Pulmonary artery endothelial cell (primary cell): ENCODE measurements around the gene PDZD2. TPM values are rescaled to one million over a fixed set of nuclear protein-coding genes. Genes with fewer than 3 reads are reported as not detected.

Source experiments
- DNase-seq: peaks from one replicate; pipeline ENCODE4 v3.0.0-alpha.2; 2011; ENCODE audit warnings: low read depth, low spot score
- total RNA-seq: library from RNA; depleted of rRNA; stranded (reverse); fragments of >200 nt; gene quantifications from 2 replicates; pipeline ENCODE4 v1.2.3, GENCODE V29; 2014

The PDZD2 gene
- total RNA-seq, 1 donor from 2014 or later: 1.6 TPM

DNA sequence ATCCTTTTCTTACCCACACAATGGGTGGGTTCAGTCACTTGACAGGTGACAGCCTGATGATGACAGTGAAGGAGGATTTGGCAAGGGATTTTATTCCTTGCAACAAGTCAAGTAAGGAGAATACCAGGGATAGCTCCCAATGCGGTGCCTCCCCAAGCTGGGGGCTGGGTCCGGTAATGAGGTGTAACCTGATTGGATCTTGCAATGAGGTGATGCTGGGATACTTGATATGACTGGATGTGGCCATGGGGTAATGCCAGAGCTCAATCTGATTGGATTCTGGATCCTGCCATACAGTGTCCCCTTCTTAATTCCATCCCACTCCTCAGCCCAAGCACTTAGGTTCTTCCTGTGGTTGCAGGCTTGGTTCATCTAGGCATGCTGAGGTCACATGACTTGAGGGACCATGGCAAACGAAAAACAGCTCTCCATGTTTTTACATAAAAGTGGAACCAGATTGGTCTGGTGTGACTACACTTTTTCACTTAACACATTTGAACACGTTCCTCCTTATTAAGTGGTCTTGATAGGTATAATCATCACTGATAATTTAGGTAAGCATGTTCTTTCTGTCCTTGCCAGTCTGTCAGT, 181.1 kb downstream of the PDZD2 start:
- DNase-seq: no peak

DNA sequence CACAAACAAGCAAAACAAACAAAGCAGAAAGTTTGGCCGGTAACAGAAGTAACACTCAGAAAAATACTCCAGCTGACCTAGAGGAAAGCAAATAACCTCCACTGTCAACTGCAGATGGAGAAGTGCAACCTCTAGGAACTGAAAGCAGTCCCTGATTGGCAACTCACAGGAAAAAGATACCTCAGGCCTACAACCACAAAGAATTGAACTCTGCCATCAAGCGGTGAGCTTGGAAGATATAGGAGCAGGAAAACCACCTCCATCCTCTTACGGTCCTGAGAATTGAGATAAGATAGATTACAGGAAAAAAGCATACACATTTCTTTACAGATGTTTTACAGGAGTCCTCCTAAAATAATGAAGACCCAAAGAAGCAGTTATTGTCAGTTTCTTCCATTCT, 184.5 kb downstream of the PDZD2 start:
- DNase-seq: no peak

DNA sequence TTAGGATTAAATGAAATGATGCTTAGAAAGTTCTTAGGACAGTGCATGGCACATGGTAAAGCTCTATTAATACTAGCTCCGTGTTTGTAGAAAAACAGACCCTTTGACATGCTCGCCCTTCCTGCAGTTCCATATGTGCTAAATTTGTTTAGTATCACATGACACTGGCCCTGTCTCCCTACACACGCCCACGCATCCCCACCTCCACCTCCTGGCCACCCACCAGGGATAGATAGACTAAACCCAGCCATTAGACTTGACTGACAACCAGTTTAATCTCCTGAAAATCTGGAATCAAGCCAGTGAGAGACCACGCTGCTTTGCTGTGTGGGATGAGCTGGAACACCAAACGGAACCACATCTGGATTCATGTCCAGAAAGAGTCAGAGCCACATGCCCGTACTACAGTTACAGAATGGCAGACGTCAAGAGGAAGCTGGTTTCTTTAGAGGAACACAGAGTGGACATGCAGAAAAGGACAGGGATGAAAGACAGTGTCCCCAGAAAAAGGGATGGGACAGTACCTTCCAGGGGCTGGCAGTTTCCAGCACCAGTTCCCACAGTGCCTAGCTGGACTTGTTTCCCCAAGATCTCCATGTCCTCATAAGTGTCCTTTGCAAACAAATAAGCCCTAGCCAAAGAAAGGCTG, 186.1 kb downstream of the PDZD2 start:
- no peak for DNase-seq

DNA sequence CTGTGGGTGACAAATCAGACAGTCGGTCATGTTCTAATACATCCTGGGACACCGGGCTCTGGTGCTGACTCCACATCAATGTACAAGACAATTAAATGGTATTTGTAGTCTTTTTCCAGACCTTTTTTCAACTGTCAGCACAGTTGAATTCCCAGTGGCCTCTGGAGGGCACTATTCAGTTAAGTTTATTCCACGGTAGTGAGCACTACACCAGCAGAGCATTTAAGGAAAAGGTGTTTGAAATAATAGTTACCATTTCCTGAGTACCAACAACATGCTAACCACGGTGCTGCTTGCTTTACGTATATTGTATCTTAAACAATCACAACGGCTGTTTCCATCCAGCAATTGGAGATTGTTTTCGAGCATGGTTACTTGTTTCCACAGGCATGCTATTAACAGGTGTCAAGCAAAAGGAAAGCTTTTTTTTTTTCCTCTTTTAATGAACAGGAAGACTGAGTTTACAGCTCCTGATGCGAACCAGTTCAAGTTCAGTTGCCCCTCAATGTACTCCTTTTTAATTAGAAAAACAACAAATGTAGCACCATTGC, 186.7 kb downstream of the PDZD2 start:
- DNase-seq: peak; percentile 13

GRCh38 chr5:31827867-31828266, 188.9 kb downstream of the PDZD2 start:
- DNase-seq: no peak

DNA sequence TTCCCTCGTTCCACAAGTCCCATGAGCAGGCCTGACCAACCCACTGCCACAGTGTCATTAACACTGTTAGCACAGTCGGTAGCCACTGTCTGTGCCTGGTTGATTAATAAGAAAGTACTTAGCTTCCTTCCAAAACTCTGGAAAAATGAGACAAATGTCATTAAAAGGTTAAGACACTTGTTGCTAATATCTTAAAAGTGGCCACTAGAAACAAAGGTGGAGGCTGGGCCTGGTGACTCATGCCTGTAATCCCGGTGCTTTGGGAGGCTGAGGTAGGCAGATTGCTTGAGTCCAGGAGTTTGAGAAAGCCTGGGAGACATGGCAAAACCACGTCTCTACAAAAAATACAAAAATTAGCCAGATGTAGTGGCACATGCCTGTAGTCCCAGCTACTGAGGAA, 194.0 kb downstream of the PDZD2 start:
- no peak for DNase-seq

GRCh38 chr5:31833710-31834109, 194.8 kb downstream of the PDZD2 start:
- no peak for DNase-seq

GRCh38 chr5:31844622-31845345, 205.9 kb downstream of the PDZD2 start:
- DNase-seq: no peak

- no peak for DNase-seq
Observed at GRCh38 chr5:31845361-31845760, 206.4 kb downstream of the PDZD2 start.

DNA sequence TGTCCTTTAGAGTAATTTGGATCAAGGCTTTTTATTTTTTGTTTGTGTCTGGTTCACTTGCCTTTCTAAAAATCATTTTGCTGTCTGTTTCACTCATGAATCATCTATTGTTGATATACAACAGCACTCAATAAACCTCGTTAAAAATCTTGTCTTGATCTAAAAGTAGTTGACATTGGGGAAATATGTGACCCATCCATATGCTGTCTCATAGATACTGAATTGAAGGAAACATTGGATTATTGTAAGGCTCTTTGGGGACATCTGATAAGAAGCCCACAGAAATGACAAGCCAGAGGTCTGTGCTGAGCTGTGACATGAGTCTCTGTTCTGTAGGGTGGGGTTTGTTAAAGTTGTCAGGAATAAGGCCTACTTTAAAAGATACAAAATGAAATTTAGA, 208.0 kb downstream of the PDZD2 start:
- no peak for DNase-seq

GRCh38 chr5:31847354-31847753, 208.4 kb downstream of the PDZD2 start:
- DNase-seq: no peak

DNA sequence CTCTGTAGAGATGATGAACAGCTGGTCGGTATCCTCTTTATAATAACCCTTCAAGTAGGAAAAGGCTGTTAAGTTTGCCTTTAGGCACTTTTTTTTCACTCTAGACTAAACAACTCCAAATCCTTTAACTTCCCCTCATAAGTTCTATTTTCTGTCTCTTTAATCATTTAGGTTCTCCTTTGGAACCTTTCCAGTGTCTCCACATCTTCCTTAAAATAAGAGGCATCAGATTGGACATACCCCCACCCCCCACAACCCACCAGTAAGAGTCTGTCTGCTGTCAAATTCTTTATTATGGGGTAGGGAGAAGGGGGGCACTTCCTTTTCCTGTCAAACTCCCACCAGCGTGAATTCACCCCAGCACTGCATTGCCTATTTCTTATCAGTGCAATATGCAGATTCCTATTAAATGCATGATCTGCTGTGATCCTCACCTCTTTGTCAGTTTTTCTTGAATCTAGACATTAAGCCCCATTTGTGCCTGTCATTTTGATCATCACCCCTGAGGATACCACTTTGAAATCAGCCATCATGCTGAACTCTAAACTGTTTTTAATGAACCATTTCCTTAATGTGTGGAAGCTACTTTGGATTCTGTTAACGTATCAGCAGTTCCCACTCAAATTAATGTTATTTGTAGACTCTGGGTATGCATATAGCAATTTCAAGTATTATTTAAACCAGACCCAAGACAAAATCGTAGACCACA, 212.2 kb downstream of the PDZD2 start:
- DNase-seq: no peak

- no peak for DNase-seq
Observed at GRCh38 chr5:31853398-31854135, 214.6 kb downstream of the PDZD2 start.

DNA sequence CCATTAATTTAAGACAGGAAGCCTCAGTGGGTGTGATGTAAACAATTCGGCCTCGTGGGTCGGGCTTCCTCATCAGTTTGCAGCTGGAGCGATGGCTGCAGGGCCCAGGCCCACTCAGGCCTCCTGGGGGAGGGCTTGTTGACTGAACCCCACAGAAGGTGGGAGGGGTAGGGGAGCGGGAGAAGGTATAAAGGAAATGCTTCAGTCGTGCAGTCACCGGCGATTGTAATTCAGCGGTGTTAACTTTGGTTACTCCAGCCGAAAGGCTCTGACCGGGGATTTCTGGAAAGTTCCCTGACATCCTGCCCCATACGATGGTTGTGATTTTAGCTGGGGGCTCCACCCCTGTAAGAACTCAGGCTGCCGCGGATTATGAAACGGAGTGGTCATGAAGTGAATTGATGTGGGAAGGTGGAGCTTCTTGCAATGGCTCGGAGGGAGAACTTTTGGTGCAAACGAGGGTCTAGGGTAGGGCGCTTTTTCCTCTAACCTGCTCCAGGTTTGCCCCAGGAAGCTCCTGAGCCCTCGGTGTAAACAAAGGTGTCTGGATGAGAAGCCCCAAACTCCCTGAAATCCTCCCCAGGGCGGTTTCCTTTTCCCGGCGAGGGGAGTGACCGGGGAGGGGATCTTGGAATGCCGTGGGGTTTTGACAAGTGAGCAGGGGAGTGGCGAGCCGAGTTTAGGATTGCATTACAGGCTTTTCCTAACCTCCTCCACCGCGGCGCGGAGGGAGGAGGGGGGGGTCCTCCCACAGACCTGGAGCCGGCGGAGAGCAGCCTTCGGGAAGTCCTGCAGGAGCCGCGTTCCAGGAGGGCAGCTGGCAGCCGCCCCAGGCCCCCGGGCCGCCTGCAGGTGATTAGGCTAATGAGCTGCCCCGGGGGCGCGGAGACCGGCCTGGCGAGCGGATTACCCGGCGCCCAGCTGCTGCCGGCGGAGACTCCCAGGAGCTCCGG, 215.5 kb downstream of the PDZD2 start:
- DNase-seq: no peak

DNA sequence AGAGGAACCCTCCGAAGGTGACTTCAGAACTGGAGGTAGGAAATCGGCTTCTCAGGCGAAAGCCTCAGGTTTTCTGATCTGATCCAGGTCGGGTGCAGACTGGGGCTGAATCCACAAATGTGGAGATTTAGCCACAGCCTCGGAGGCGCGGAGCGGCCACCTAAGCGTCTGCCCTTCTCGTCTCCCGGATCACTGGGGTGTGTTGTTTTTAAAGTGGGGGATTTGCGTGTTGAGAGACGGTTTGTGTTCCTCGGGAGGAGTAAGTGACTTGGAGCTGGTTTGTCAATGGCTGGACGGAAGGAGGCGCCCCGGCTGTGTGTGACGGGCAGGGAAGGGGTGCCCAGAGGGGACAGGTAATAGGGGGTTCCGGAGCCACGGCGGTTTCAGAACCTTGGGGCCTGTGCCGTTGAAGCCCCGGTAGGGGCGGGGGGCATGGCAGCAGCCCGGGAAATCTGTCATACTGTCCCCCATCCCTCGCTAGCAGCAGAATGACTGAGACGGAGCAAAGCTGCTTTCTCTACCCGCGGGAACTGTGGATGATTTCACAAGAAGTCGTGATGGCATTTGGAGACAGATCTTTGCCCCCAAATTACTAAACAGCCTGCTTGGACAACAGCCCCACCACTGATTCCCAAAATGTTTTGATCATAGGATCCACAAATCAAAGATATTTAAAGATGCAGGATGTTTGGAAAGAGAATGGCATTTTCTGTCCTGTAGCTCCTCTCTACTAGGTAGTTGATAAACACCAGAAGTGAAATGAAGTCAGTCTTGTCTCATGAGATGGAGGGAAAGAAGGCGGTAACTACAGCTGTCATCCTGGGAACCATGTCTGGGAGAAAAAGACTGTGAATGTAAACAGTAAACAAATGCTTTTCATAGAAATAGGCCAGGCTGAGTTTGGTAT, 216.5 kb downstream of the PDZD2 start:
- no peak for DNase-seq

DNA sequence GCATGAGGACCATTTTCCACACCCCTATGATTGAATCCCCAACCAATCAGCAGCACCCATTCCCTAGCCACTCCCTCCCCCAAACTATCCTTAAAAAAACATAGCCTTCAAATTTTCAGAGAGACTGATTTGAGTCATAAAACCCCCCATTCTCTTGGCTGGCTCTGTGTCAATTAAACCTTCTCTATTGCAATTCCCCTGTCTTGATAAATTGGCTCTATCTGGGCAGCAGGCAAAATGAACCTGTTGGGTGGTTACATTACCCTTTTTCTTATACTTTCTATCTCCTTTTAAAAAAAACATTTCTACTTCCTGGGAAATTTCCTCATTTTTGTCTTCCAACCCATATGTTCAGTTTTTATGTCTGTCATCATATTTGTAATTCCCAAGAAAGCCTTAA, 220.2 kb downstream of the PDZD2 start:
- no peak for DNase-seq

DNA sequence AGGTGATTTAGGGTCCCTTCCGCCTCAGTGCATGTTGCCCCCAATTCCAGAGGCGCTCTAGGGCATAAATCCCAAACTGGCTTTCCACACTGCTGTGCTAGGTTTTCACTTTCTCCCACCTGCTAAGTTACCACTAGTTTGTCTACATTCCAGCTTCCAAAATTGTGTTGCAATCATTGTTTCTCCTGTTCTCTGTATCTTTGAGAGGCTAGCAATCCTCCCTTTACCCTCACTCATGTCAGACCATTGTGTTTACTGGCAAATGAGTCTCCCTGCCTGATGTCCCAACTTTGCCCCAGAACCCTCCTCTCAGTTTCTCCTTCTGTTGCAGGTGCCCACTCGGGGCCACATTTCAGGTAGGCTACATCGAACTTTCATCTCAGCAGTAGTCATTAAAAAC, 221.3 kb downstream of the PDZD2 start:
- DNase-seq: no peak

DNA sequence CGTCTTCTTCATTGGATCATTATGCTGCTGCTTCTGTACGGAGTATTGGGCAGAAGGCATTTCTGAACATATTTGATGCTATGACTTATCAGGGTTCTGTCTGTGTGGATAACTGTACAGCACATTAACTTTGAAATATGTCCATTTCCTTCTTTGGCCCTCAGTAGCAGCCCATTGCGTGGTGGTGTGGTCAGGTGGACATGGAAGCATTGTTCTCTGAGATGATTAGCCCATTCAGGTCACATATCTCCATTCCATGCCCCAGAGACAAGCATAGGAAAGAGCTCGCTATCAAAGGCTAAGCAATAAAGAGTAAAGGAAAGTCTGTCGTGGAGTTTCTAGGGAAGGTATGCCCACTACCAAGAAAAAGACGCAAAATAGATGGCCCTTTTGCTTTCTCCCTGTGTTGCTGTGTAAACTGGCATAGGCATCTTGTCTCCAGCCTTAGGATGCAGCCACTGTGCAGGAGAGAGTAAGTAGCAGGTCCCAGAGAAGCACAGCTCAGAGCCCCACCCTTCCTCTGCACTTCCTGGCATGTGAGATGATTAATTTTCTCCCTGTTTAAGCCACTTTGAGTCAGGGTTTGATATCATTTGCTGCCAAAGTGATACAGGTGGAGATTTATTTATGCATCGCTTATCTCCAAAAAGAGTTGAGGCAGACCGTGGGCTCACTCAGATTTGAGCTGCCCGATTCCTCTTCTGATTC, 221.9 kb downstream of the PDZD2 start:
- no peak for DNase-seq
